Esophagus muscularis mucosa (tissue), 3 donors: ENCODE data around the gene AHRR.

Experiments used
- POLR2A ChIP-seq: fragments of 450-650 bp; IDR thresholded peaks from one replicate; pipeline ENCODE4 v1.6.1; 2017; ENCODE audit warnings: antibody characterized with exemption, moderate library complexity, mild to moderate bottlenecking, low read depth
- POLR2AphosphoS5 ChIP-seq, 2 donors: sonication (generic); formaldehyde crosslinking; IDR thresholded peaks; one replicate each; pipeline ENCODE4 v1.6.1; 2017; ENCODE audit warnings: antibody characterized with exemption in 2 of 2
- TF ChIP-seq, protein P1 (sequence below), 3 experiments: fragments of 200-600 bp in 2 of 3; fragments of 450-650 bp in 1 of 3; sonication (generic) in 2 of 3; IDR thresholded peaks; one replicate each; pipeline ENCODE4 v1.5.1; 2017 to 2019; ENCODE audit warnings: antibody characterized with exemption in 3 of 3, mild to moderate bottlenecking in 2 of 3, moderate library complexity in 1 of 3

DNA sequence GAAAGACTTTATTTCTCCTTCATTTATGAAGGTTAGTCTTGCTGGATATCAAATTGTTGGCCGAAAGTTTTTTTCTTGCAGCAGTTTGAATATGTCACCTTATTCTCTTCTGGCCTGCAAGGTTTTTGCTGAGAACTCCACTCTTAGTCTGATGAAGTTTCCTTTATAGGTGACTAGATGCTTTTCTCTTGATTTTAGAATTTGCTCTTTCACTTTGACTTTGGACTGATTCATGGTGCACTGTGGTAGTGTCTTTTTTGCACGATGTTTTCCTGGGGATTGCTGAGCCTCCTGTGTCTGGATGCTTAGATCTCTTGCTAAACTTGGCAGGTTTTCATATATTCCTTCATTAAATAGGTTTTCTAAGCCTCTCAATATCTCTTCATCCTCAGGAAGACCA, 12.4 kb downstream of the AHRR start:
- TF ChIP-seq POLR2AphosphoS5 (IDR thresholded peaks at IDR 0.05) (no peak), POLR2A (no peak)
- TF ChIP-seq, protein P1, sequence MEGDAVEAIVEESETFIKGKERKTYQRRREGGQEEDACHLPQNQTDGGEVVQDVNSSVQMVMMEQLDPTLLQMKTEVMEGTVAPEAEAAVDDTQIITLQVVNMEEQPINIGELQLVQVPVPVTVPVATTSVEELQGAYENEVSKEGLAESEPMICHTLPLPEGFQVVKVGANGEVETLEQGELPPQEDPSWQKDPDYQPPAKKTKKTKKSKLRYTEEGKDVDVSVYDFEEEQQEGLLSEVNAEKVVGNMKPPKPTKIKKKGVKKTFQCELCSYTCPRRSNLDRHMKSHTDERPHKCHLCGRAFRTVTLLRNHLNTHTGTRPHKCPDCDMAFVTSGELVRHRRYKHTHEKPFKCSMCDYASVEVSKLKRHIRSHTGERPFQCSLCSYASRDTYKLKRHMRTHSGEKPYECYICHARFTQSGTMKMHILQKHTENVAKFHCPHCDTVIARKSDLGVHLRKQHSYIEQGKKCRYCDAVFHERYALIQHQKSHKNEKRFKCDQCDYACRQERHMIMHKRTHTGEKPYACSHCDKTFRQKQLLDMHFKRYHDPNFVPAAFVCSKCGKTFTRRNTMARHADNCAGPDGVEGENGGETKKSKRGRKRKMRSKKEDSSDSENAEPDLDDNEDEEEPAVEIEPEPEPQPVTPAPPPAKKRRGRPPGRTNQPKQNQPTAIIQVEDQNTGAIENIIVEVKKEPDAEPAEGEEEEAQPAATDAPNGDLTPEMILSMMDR (IDR thresholded peaks at IDR 0.05): no peak
